Testis (tissue), 2 donors: ENCODE measurements around the gene COL26A1.

ENCODE experiments used
- CTCF ChIP-seq, 3 experiments: fragments of 450-650 bp in 2 of 3; fragments of 200-600 bp in 1 of 3; sonication (generic) in 1 of 3; IDR thresholded peaks; one replicate each; pipeline ENCODE4 v1.5.1; 2016 to 2019; ENCODE audit warnings: antibody characterized with exemption in 3 of 3, mild to moderate bottlenecking in 2 of 3, moderate library complexity in 1 of 3
- POLR2A ChIP-seq: fragments of 450-650 bp; IDR thresholded peaks from one replicate; pipeline ENCODE4 v1.6.1; 2017; ENCODE audit warnings: antibody characterized with exemption, mild to moderate bottlenecking, moderate library complexity

- no peak for TF ChIP-seq CTCF (IDR thresholded peaks at IDR 0.05)
- no peak for TF ChIP-seq POLR2A
Measured at GRCh38 chr7:101595246-101595645, 232.6 kb downstream of the COL26A1 start.
